ENCODE measurements around the gene KDM8. TPM values are rescaled to one million over a fixed set of nuclear protein-coding genes. Genes with fewer than 3 reads are reported as not detected.

The KDM8 gene
- total RNA-seq, 4 donors from 2014 or later = 2.5 to 7.1 (median 3.7) TPM

- DNase-seq (ENCODE audit: extremely low spot score) = no peak
Measured at GRCh38 chr16:27230562-27231001, 27.3 kb downstream of the KDM8 start.

GRCh38 chr16:27231692-27232060, 28.4 kb downstream of the KDM8 start:
- Histone ChIP-seq H3K4me3 (no peak overlapping the region), H3K27me3 (no peaks in the 10 kb centered on the region), H3K27ac (replicated peaks in 1 of 4) (no peak overlapping the region), H3K36me3 (peaks cover 23 to 60% (median 40%) of the 10 kb centered on the region in 4 donors), H3K9me3 (no peaks in the 10 kb centered on the region), H3K4me1 (peaks cover 37 to 45% (median 42%) of the 10 kb centered on the region in 4 donors)
- TF ChIP-seq CTCF (IDR thresholded peaks at IDR 0.05) (no peak), POLR2A (IDR thresholded peaks at IDR 0.05; ENCODE audit: low read depth) (no peak), EP300 (IDR thresholded peaks at IDR 0.05) (no peak), POLR2AphosphoS5 (IDR thresholded peaks at IDR 0.05) (no peak)
- intact Hi-C loops (cut with DNase I) = no loop called here
- DNase-seq (ENCODE audit: extremely low spot score) = no peak
- 93% methylated on average over 7 of the region's 8 CpGs for WGBS

More at GRCh38 chr16:27230562-27231001, 27.3 kb downstream of the KDM8 start:
- WGBS = 86% methylated on average over 8 of the region's 16 CpGs
- Histone ChIP-seq H3K9me3 (no peaks in the 10 kb centered on the region), H3K4me1 (peaks cover 28 to 34% (median 32%) of the 10 kb centered on the region in 4 donors), H3K27me3 (no peaks in the 10 kb centered on the region), H3K36me3 (peaks cover 23 to 70% (median 47%) of the 10 kb centered on the region in 4 donors), H3K27ac (replicated peaks in 1 of 4) (no peak overlapping the region), H3K4me3 (no peak overlapping the region)
- TF ChIP-seq EP300 (IDR thresholded peaks at IDR 0.05) = no peak
- TF ChIP-seq POLR2AphosphoS5 (IDR thresholded peaks at IDR 0.05) = no peak
- no peak for TF ChIP-seq POLR2A (IDR thresholded peaks at IDR 0.05; ENCODE audit: low read depth)
- TF ChIP-seq CTCF (IDR thresholded peaks at IDR 0.05) = no peak
- intact Hi-C loops (cut with DNase I) = no loop called here

DNA sequence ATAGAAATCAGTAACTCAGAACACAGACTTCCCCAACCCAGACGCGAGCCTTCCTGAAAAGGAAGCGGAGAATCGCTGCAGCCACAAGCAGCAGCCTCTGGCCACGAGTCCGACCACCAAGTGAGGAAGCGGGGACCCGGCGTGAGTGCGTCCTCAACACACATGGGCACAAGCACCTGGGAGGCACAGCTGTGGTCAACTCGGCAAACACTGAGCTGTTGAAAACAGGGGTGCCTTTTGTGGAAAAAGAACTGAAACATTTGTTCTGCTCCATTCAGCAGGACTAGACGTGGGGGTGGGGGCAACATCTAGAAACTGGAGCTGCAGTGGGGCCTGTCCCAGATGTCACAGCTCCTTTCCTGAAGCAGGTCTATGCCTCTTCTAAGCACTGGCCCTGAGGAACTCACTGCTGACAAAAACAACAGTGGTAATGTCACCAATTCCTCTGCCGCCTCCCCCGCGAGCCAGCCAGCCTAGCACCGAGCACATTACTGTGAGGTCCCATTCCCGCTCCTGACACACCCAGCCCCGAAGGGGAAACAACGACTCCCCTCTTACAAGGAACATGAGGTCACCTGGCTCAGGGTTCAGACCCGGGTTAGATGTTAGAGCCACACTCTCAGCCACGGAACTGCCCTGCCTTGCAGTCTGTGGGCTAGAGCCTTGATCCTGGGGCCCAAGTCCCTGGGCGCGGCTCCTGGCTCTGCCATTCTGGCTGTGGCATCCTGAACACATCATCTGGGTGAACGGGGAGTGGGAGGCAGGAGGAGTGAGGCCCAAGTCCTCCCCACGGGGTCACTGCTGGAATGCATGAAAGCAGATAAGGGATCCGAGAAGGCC, 29.0 kb downstream of the KDM8 start:
- Histone ChIP-seq H3K4me3 (no peak overlapping the region), H3K27ac (replicated peaks in 1 of 4) (no peak overlapping the region), H3K36me3 (peaks cover 23 to 54% (median 37%) of the 10 kb centered on the region in 4 donors), H3K27me3 (no peaks in the 10 kb centered on the region), H3K4me1 (peaks cover 41 to 51% (median 48%) of the 10 kb centered on the region in 4 donors), H3K9me3 (no peaks in the 10 kb centered on the region)
- WGBS = 78% methylated on average over 26 of the region's 26 CpGs
- DNase-seq (ENCODE audit: extremely low spot score) = no peak
- intact Hi-C loops (cut with DNase I) = no loop called here
- no peak for TF ChIP-seq EP300 (IDR thresholded peaks at IDR 0.05)
- no peak for TF ChIP-seq POLR2A (IDR thresholded peaks at IDR 0.05; ENCODE audit: low read depth)
- no peak for TF ChIP-seq CTCF (IDR thresholded peaks at IDR 0.05)
- TF ChIP-seq POLR2AphosphoS5 (IDR thresholded peaks at IDR 0.05) = no peak

- peaks cover 47 to 59% (median 56%) of the 10 kb centered on the region in 4 donors for H3K4me1 ChIP-seq
- H3K27ac ChIP-seq (replicated peaks in 1 of 4) = no peak overlapping the region
- H3K9me3 ChIP-seq = no peaks in the 10 kb centered on the region
- intact Hi-C loops (cut with DNase I) = no loop called here
- WGBS = 85% methylated on average over 13 of the region's 13 CpGs
- no peak for DNase-seq (ENCODE audit: extremely low spot score)
- H3K27me3 ChIP-seq = no peaks in the 10 kb centered on the region
- H3K36me3 ChIP-seq = peaks cover 23 to 54% (median 35%) of the 10 kb centered on the region in 4 donors
- no peak for TF ChIP-seq CTCF (IDR thresholded peaks at IDR 0.05)
- no peak for TF ChIP-seq POLR2A (IDR thresholded peaks at IDR 0.05; ENCODE audit: low read depth)
- no peak for TF ChIP-seq EP300 (IDR thresholded peaks at IDR 0.05)
- no peak for TF ChIP-seq POLR2AphosphoS5 (IDR thresholded peaks at IDR 0.05)
- no peak overlapping the region for H3K4me3 ChIP-seq
Measured at GRCh38 chr16:27232901-27233625, 29.7 kb downstream of the KDM8 start.
